Measurements from ENCODE around the gene SECTM1. TPM values are rescaled to one million over a fixed set of nuclear protein-coding genes. Genes with fewer than 3 reads are reported as not detected.

The SECTM1 gene
- total and polyA plus RNA-seq, 2 experiments from 2014 or later, result 0.21 to 1.3 TPM

GRCh38 chr17:82310877-82311276 lies 22.7 kb downstream of the SECTM1 start:
- no peak for ATAC-seq
- Mint-ChIP-seq H3K4me3 (no peak overlapping the region), H3K9me3 (no peaks in the 10 kb centered on the region; the same call in 2 of the 3 replicates)

GRCh38 chr17:82309656-82310570 lies 23.7 kb downstream of the SECTM1 start:
- Histone ChIP-seq H3K4me3 (no peak overlapping the region), H3F3A (replicated peaks; ENCODE audit: low read depth) (no peaks in the 10 kb centered on the region), H3K4me1 (ENCODE audit: insufficient read depth) (no peaks in the 10 kb centered on the region), H3K79me2 (replicated peaks; ENCODE audit: insufficient read depth) (no peaks in the 10 kb centered on the region), H3K27ac (ENCODE audit: low read depth) (no peak overlapping the region), H2AFZ (no peak overlapping the region), H4K20me1 (replicated peaks; ENCODE audit: insufficient read depth) (no peaks in the 10 kb centered on the region), H3K9me2 (ENCODE audit: insufficient read depth) (no peaks in the 10 kb centered on the region), H3K27me3 (ENCODE audit: insufficient read depth) (no peaks in the 10 kb centered on the region), H3K4me2 (no peak overlapping the region), H3K36me3 (ENCODE audit: insufficient read depth) (no peaks in the 10 kb centered on the region)
- TF ChIP-seq CREB1 (CRISPR knock-in tag; IDR thresholded peaks at IDR 0.05; ENCODE audit: low read depth) (no peak), REST (IDR thresholded peaks at IDR 0.05; ENCODE audit: unreplicated experiment) (no peak), STAT1 (IDR thresholded peaks at IDR 0.05; ENCODE audit: unreplicated experiment) (no peak), POLR2AphosphoS5 (IDR thresholded peaks at IDR 0.05; ENCODE audit: low read depth) (no peak)
- DNase-seq (ENCODE audit: low spot score) (no peak), ATAC-seq (no peak)
- no peak overlapping the region for H3K27ac Mint-ChIP-seq
- H3K4me1 Mint-ChIP-seq, result no peaks in the 10 kb centered on the region
- H3K4me3 Mint-ChIP-seq, result no peak overlapping the region
- H3K27me3 Mint-ChIP-seq (ENCODE audit: insufficient read depth, low read depth, poor library complexity), result peaks cover 9% of the 10 kb centered on the region
- H3K9me3 Mint-ChIP-seq, result no peaks in the 10 kb centered on the region; the same call in 2 of the 3 replicates
- H3K36me3 Mint-ChIP-seq (ENCODE audit: low read depth), result no peaks in the 10 kb centered on the region

More at GRCh38 chr17:82310877-82311276, 22.7 kb downstream of the SECTM1 start:
- no peaks in the 10 kb centered on the region for H3K79me2 ChIP-seq (replicated peaks; ENCODE audit: insufficient read depth)
- no peaks in the 10 kb centered on the region for H3K27me3 ChIP-seq (ENCODE audit: insufficient read depth)
- H4K20me1 ChIP-seq (replicated peaks; ENCODE audit: insufficient read depth), result no peaks in the 10 kb centered on the region
- no peak overlapping the region for H3K4me3 ChIP-seq
- H3K4me1 Mint-ChIP-seq, result peaks cover 4% of the 10 kb centered on the region; the same call in 1 of the 3 replicates
- H3K4me2 ChIP-seq, result no peak overlapping the region
- H3F3A ChIP-seq (replicated peaks; ENCODE audit: low read depth), result no peaks in the 10 kb centered on the region
- H3K9me2 ChIP-seq (ENCODE audit: insufficient read depth), result no peaks in the 10 kb centered on the region
- no peaks in the 10 kb centered on the region for H3K36me3 ChIP-seq (ENCODE audit: insufficient read depth)
- no peak for DNase-seq (ENCODE audit: low spot score)
- no peaks in the 10 kb centered on the region for H3K4me1 ChIP-seq (ENCODE audit: insufficient read depth)
- no peak overlapping the region for H3K27ac Mint-ChIP-seq
- no peak overlapping the region for H2AFZ ChIP-seq
- TF ChIP-seq EZH2phosphoT487 (IDR thresholded peaks at IDR 0.05; ENCODE audit: unreplicated experiment), result no peak
- TF ChIP-seq CTCF (conservative IDR thresholded peaks at IDR 0.05; ENCODE audit: low read depth in 2 of 2), result no peak
- TF ChIP-seq ZNF331 (CRISPR knock-in tag; IDR thresholded peaks at IDR 0.05; ENCODE audit: low read depth), result no peak
- TF ChIP-seq CREB1 (CRISPR knock-in tag; IDR thresholded peaks at IDR 0.05; ENCODE audit: low read depth), result no peak
- no peak for TF ChIP-seq NANOG (IDR thresholded peaks at IDR 0.05; ENCODE audit: borderline replicate concordance)
- no peak for TF ChIP-seq JUNB (IDR thresholded peaks at IDR 0.05; ENCODE audit: unreplicated experiment)
- no peak for TF ChIP-seq ETS1 (IDR thresholded peaks at IDR 0.05)
- no peak overlapping the region for H3K27ac ChIP-seq (ENCODE audit: low read depth)
- peaks cover 13% of the 10 kb centered on the region for H3K27me3 Mint-ChIP-seq (ENCODE audit: insufficient read depth, low read depth, poor library complexity)
- H3K36me3 Mint-ChIP-seq (ENCODE audit: low read depth), result no peaks in the 10 kb centered on the region
